ENCODE measurements around the gene COP1.

Gene COP1

GRCh38 chr1:175969231-175969630, 237.9 kb downstream of the COP1 start:
- H3K4me3 ChIP-seq (ENCODE audit: low read depth, low read length), result no peak overlapping the region
- TF ChIP-seq CTCF (IDR thresholded peaks at IDR 0.05; ENCODE audit: borderline replicate concordance, insufficient read depth, low read depth, low read length), result no peak

- TF ChIP-seq CTCF (IDR thresholded peaks at IDR 0.05; ENCODE audit: borderline replicate concordance, insufficient read depth, low read depth, low read length), result no peak
- H3K4me3 ChIP-seq (ENCODE audit: low read depth, low read length), result no peak overlapping the region
Measured at GRCh38 chr1:175968486-175969172, 238.5 kb downstream of the COP1 start.

GRCh38 chr1:175963740-175964139, 243.3 kb downstream of the COP1 start:
- no peak overlapping the region for H3K4me3 ChIP-seq (ENCODE audit: low read depth, low read length)
- no peak for TF ChIP-seq CTCF (IDR thresholded peaks at IDR 0.05; ENCODE audit: borderline replicate concordance, insufficient read depth, low read depth, low read length)

- no peak for TF ChIP-seq CTCF (IDR thresholded peaks at IDR 0.05; ENCODE audit: borderline replicate concordance, insufficient read depth, low read depth, low read length)
Measured at GRCh38 chr1:175960169-175960568, 246.9 kb downstream of the COP1 start.

GRCh38 chr1:175951627-175952026, 255.5 kb downstream of the COP1 start:
- no peak overlapping the region for H3K4me3 ChIP-seq (ENCODE audit: low read depth, low read length)
- TF ChIP-seq CTCF (IDR thresholded peaks at IDR 0.05; ENCODE audit: borderline replicate concordance, insufficient read depth, low read depth, low read length), result no peak

More at GRCh38 chr1:175960169-175960568, 246.9 kb downstream of the COP1 start:
- no peak overlapping the region for H3K4me3 ChIP-seq (ENCODE audit: low read depth, low read length)

- no peak overlapping the region for H3K4me3 ChIP-seq (ENCODE audit: low read depth, low read length)
- TF ChIP-seq CTCF (IDR thresholded peaks at IDR 0.05; ENCODE audit: borderline replicate concordance, insufficient read depth, low read depth, low read length), result no peak
Measured at GRCh38 chr1:175947771-175948170, 259.3 kb downstream of the COP1 start.

- TF ChIP-seq CTCF (IDR thresholded peaks at IDR 0.05; ENCODE audit: borderline replicate concordance, insufficient read depth, low read depth, low read length), result no peak
- no peak overlapping the region for H3K4me3 ChIP-seq (ENCODE audit: low read depth, low read length)
Measured at GRCh38 chr1:175944591-175944990, 262.5 kb downstream of the COP1 start.

Data from GM12875 (cell line).